ENCODE measurements around the gene KDM6B.

KDM6B gene

GRCh38 chr17:7837408-7838088 lies 3.5 kb downstream of the KDM6B start:
- peak; percentile 30 for DNase-seq
- in situ Hi-C loops (cut with HindIII; ENCODE audit: low pct_ligation_motif_present, low pct_unique_long_range_greater_than_20kb, low sequenced_read_pairs) = no loop called here

DNA sequence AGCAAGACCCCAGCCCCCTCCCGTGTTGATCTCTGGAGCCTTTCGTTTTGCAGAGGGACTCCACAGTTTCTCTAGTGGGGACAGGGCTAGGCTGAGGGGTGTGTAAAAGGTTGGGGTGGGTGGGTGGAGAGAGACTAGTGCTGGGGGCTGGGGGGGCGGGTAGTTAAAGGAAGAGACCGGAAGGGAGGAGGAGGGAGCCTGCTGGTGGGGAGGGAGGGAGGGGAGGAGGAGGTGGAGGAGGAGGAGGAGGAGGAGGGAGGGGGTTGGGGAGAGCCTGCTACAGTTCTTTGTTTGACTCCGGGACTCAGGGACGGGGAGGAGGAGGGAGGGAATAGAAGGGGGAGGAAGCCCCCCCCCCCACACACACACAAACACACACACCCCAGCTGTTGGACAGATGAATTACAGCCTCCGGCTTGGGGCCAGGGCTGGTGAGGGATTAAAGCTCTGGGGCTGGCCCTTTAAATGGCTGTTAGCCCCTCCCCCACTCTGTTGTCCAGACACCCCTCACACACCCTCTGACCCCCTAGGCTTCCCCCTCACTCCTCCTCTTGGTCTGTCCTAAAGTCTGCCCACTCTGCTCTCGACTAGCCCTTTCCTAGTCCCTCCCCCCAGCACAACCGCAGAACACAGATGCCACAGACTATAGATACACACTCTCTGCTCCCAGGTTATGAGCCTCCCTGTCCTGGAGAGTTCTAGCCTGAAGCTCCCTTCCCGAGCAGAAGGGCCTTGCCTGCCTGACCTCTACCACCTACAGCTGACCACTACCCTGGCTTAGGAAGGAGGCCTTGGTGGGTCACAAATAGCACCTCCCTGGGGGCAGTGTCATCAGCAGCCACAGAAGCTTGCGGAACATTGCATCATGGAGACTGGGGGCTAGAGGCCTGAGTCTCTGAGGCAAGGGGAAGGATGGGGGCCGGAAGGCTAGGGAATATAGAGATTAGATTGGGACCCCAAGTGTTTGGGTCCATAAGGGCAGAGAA lies 4.4 kb downstream of the KDM6B start:
- DNase-seq = peak; percentile 24
- in situ Hi-C loops (cut with HindIII; ENCODE audit: low pct_ligation_motif_present, low pct_unique_long_range_greater_than_20kb, low sequenced_read_pairs) = no loop called here

- DNase-seq = no peak
- in situ Hi-C loops (cut with HindIII; ENCODE audit: low pct_ligation_motif_present, low pct_unique_long_range_greater_than_20kb, low sequenced_read_pairs) = no loop called here
Observed at GRCh38 chr17:7839190-7839875, 5.3 kb downstream of the KDM6B start.

DNA sequence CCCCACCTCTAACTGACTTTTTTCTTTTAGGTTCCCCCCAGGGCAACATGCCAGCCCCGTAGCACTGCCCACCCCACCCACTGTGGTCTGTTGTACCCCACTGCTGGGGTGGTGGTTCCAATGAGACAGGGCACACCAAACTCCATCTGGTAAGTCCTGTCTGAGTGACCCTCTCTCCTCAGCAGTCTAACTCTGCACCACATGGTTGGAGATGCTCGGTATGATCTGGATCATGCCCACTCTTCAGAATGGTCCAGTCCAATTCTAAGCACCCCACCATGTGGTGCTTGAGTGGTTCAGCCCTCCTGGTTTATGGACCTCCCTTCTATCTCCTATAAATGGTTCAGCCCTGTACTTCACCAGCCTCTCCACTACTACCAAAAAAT lies 5.9 kb downstream of the KDM6B start:
- in situ Hi-C loops (cut with HindIII; ENCODE audit: low pct_ligation_motif_present, low pct_unique_long_range_greater_than_20kb, low sequenced_read_pairs) = no loop called here
- DNase-seq = no peak

GRCh38 chr17:7840441-7840840 lies 6.4 kb downstream of the KDM6B start:
- in situ Hi-C loops (cut with HindIII; ENCODE audit: low pct_ligation_motif_present, low pct_unique_long_range_greater_than_20kb, low sequenced_read_pairs) = no loop called here
- no peak for DNase-seq

DNA sequence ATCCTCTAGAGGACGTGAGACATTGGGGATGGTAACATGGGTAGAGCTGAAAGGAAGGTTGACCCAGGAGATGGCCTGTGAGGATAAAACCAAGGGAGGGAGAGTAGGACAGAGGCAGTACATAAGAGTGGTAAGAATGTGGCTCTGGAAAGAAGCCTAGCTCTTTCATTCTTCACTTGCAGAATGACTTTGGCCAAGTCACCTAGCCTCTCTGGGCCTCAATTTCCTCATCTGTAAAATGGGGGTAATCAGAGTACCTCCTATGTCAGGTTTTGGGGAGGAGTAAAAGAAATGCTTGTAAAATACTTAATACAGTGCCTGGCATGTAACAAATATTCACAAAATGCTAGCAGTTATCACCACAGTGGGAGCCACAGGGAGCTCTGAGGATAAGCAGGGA lies 6.9 kb downstream of the KDM6B start:
- DNase-seq = no peak
- in situ Hi-C loops (cut with HindIII; ENCODE audit: low pct_ligation_motif_present, low pct_unique_long_range_greater_than_20kb, low sequenced_read_pairs) = no loop called here

- in situ Hi-C loops (cut with HindIII; ENCODE audit: low pct_ligation_motif_present, low pct_unique_long_range_greater_than_20kb, low sequenced_read_pairs) = no loop called here
- DNase-seq = peak; percentile 88
Observed at GRCh38 chr17:7841396-7841914, 7.4 kb downstream of the KDM6B start.

- in situ Hi-C loops (cut with HindIII; ENCODE audit: low pct_ligation_motif_present, low pct_unique_long_range_greater_than_20kb, low sequenced_read_pairs) = no loop called here
- peak; percentile 92 for DNase-seq
Observed at GRCh38 chr17:7841915-7842379, 7.9 kb downstream of the KDM6B start.

GRCh38 chr17:7842380-7843256 lies 8.6 kb downstream of the KDM6B start:
- in situ Hi-C loops (cut with HindIII; ENCODE audit: low pct_ligation_motif_present, low pct_unique_long_range_greater_than_20kb, low sequenced_read_pairs) = no loop called here
- DNase-seq = peak; percentile 89

DNA sequence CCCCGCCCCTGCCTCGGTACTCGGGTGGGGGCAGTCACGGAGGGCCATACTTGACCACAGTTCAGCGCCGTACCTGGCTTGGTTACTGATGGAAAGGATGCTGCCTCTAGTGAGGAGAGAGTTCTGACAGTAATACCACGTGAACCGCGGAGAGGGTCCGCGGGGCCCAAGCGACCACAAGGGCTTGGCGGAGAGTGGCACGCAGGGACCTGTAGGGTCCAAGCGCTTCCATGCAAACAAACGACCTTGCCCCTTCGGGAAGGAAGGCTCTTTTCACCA lies 9.2 kb downstream of the KDM6B start:
- DNase-seq = no peak

DNA sequence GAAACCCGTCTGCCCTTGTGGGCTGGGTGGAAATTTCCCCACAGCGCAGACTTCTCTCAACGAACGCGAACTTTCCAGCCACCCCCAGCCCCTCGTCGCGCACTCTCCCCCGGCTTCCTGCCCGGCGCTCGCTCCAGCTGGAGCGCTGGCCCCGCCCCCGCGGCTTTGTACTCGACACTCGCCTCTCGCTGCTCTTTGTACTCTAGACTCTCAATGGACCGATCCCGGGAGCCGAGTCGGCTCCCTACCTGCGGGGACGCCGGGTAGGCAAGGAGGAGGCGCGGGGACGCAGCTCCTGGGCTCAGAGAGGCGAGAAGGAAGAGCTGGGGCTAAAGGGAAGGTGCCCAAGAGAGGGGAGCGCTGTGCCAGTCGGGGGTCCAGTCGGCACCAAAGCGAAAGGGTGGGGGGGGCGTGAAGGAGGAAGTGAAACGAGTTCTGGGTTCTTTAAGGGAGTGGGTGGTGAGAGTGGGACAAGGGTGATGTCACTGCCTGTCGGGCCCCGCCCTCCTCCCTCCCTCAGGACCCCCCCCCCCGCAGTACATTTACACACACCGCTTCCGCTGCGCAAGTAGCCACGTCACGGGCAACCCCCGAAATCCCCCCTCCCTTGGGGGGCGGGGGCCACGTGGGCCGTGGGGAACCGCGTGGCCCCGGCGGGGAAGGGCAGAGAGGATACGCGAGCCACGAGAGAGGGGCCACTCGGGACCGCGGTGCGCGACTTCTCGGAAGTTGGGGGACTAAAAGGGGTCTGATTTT lies 9.7 kb downstream of the KDM6B start:
- in situ Hi-C loops (cut with HindIII; ENCODE audit: low pct_ligation_motif_present, low pct_unique_long_range_greater_than_20kb, low sequenced_read_pairs) = no loop called here
- DNase-seq = peak; percentile 87

More for the DNA sequence above, 9.2 kb downstream of the KDM6B start:
- in situ Hi-C loops (cut with HindIII; ENCODE audit: low pct_ligation_motif_present, low pct_unique_long_range_greater_than_20kb, low sequenced_read_pairs) = no loop called here

GRCh38 chr17:7844292-7845154 lies 10.5 kb downstream of the KDM6B start:
- in situ Hi-C loops (cut with HindIII; ENCODE audit: low pct_ligation_motif_present, low pct_unique_long_range_greater_than_20kb, low sequenced_read_pairs) = no loop called here
- peak; percentile 97 for DNase-seq

DNA sequence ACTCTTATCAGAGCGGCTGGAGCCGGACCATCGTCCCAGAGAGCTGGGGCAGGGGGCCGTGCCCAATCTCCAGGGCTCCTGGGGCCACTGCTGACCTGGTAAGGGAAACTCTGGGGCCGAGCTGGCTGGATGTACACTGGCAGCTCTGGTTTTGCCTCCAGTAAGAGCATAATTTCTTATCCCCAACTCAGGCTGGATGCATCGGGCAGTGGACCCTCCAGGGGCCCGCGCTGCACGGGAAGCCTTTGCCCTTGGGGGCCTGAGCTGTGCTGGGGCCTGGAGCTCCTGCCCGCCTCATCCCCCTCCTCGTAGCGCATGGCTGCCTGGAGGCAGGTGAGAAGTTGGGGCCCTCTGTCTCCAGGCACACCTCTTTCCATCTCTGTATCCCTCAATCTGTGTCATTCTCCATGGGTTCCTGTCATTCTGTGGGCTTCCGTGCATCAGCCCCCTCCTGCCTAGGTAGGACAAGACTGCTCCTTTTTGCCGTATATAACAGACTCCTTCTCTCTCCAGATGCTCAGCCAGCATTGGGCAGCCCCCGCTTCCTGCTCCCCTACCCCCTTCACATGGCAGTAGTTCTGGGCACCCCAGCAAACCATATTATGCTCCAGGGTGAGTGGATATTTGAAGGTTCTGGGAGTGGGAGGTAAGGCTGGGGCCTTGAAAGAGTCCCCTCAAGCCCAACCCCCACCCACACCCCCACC lies 11.5 kb downstream of the KDM6B start:
- in situ Hi-C loops (cut with HindIII; ENCODE audit: low pct_ligation_motif_present, low pct_unique_long_range_greater_than_20kb, low sequenced_read_pairs) = no loop called here
- no peak for DNase-seq

GRCh38 chr17:7846063-7846735 lies 12.2 kb downstream of the KDM6B start:
- no peak for DNase-seq
- in situ Hi-C loops (cut with HindIII; ENCODE audit: low pct_ligation_motif_present, low pct_unique_long_range_greater_than_20kb, low sequenced_read_pairs) = no loop called here

DNA sequence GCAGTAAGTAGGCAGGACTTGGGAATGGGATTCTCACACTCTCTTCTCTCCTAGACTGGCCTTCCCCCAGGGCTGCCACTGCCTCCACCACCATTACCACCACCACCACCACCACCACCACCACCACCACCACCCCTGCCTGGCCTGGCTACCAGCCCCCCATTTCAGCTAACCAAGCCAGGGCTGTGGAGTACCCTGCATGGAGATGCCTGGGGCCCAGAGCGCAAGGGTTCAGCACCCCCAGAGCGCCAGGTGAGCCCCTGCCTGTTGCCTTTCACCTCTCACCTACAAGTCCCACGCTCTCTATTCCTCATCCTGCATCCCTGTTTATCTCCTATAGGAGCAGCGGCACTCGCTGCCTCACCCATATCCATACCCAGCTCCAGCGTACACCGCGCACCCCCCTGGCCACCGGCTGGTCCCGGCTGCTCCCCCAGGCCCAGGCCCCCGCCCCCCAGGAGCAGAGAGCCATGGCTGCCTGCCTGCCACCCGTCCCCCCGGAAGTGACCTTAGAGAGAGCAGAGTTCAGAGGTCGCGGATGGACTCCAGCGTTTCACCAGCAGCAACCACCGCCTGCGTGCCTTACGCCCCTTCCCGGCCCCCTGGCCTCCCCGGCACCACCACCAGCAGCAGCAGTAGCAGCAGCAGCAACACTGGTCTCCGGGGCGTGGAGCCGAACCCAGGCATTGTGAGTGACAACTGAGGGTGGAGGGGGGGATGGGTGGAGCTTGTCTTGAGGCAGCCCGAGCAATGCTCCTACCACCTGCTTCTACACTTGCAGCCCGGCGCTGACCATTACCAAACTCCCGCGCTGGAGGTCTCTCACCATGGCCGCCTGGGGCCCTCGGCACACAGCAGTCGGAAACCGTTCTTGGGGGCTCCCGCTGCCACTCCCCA lies 13.0 kb downstream of the KDM6B start:
- DNase-seq = no peak
- in situ Hi-C loops (cut with HindIII; ENCODE audit: low pct_ligation_motif_present, low pct_unique_long_range_greater_than_20kb, low sequenced_read_pairs) = no loop called here

All from ACHN (cell line).